Measurements from ENCODE around the gene QSER1. TPM values are rescaled to one million over a fixed set of nuclear protein-coding genes. Genes with fewer than 3 reads are reported as not detected.

Gene QSER1
- total RNA-seq, 4 donors from 2014 or later = 26.0 to 44.0 (median 31.0) TPM

DNA sequence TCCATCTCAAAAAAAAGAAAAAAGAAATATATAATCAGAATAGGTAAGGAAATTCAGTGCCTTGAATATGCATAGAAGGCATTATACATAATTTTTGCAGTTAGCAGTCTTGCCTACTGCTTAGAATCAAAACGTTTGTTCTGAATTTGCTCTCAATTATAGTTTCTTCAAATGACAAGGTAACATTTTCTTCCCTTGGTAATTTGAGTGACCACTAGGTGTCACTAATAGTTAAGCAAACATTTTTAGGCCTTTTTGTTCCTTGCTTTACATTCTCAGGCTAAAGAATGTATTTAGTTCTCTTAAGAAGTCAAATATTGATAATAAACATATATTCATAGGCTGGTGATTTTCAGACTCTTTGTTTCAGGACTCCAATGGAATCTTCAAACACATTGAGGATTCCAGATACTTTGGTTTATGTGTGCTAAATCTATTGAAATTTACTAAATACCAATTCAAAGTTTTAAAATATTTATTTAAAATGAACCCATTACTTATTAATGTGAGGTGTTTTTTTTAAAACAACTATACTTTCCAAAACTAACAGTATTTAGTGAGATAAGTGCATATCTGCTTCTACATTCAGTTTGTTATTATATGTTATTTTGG lies 68.0 kb downstream of the QSER1 start:
- TF ChIP-seq, protein P1, sequence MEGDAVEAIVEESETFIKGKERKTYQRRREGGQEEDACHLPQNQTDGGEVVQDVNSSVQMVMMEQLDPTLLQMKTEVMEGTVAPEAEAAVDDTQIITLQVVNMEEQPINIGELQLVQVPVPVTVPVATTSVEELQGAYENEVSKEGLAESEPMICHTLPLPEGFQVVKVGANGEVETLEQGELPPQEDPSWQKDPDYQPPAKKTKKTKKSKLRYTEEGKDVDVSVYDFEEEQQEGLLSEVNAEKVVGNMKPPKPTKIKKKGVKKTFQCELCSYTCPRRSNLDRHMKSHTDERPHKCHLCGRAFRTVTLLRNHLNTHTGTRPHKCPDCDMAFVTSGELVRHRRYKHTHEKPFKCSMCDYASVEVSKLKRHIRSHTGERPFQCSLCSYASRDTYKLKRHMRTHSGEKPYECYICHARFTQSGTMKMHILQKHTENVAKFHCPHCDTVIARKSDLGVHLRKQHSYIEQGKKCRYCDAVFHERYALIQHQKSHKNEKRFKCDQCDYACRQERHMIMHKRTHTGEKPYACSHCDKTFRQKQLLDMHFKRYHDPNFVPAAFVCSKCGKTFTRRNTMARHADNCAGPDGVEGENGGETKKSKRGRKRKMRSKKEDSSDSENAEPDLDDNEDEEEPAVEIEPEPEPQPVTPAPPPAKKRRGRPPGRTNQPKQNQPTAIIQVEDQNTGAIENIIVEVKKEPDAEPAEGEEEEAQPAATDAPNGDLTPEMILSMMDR (IDR thresholded peaks at IDR 0.05; ENCODE audit: low read depth) = no peak

DNA sequence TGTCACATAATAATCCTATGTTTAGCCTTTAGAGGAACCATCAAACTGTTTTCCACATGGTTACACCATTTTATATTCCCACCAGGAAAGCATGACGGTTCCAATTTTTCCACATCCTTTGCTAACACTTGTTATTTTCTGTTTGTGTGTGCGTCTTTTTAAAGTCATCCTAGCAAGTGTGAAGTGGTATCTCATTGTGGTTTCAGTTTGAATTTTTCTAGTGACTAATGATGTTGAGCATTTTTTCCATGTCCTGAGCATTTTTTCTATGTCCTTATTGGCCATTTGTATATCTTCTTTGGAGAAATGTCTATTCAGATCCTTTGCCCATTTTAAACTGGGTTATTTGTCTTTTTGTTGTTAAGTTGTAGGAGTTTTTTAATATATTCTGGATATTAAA lies 69.4 kb downstream of the QSER1 start:
- TF ChIP-seq, protein P1 (IDR thresholded peaks at IDR 0.05; ENCODE audit: low read depth) = no peak

DNA sequence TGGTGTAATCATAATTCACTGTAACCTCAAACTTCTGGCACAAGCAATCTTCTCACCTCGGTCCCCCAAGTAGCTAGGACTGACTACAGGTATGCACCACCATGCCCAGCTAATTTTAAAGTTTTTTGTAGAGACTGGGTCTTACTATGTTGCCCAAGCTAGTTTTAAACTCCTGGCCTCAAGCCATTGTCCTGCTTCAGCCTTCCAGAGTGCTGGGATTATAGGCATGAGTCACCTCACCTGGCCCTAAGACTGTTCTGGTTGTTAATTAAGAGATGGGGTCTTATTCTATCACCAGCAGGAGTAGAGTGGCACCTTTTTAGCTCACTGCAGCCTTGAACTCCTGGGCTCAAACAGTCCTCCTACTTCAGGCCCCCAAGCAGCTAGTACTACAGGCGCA lies 71.1 kb downstream of the QSER1 start:
- TF ChIP-seq, protein P1 (IDR thresholded peaks at IDR 0.05; ENCODE audit: low read depth) = no peak

DNA sequence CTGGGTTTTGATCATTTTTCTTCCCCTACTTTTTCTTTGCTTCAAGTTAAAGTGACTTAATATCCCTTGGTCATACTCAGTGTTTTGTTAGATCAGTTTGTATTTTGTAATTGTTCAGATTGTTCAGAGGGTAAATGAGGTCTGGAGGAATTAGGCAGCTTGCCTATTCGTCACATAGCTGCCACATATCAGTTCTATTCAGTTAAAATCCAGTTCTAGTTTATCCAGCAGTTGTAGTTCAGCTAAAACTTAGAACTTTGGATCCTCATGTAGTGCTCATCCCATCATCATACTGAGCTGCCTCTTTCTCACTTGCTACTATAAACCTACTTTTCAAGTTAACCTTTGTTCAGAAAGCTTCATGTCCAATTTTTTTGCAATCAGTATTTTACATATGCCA lies 75.9 kb downstream of the QSER1 start:
- TF ChIP-seq, protein P1 (IDR thresholded peaks at IDR 0.05; ENCODE audit: low read depth) = no peak

DNA sequence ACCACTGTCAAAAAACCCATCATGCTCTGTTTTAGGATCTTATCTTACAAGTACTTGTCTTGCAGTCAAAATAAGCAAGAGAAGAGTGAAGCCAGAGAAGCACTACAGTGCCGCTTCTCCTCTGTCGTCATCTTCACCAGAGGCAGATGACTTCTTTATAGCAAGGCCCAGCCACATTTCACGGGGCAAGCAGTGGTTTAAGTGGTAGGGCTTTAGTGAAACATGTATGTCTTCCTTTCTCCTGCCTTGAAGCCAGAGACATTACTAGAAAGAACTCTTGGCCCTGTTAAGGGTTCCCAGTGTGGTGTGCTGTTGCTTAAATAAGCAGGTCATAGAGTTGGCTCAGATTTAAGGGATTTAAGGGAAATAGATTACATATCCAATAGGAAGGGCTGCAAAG lies 80.2 kb downstream of the QSER1 start:
- TF ChIP-seq, protein P1 (IDR thresholded peaks at IDR 0.05; ENCODE audit: low read depth) = no peak

DNA sequence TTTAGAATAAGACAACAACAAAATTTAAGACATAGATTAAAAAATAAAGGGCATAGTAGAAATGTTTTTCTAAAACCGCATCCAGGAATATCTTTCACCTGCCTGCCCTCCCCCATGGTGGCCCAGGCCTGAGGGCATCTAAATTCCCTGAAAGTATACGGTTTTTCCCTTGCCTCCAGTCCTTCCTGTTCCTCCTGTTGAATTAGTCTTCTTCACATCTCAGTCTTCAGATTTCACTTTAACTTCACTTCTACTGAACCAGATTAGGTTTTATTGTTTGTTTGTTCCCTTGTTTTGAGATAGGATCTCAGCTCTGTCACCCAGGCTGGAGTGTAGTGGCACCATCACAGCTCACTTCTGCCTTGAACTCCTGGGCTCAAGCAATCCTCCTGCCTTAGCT lies 90.0 kb downstream of the QSER1 start:
- TF ChIP-seq, protein P1 (IDR thresholded peaks at IDR 0.05; ENCODE audit: low read depth) = no peak

DNA sequence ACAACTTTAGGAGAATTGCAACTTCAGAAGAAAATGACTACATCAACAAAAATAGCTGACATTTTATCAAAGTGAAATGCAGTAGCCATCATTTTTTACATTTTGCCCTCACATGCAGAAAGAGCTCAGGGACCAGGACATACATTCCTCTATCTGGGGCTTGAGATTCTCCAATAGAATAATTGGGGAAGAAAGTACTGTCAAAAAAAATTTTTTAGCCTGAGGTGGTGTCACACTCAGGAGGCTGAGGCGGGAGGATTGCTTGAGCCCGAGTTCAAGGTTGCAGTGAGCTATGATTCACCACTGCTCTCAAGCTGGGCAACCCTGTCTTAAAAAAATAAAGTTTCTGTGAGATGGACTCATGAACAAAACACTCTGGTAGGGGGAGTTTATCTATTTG lies 90.9 kb downstream of the QSER1 start:
- TF ChIP-seq, protein P1 (IDR thresholded peaks at IDR 0.05; ENCODE audit: low read depth) = no peak
